HG03457 (cell line): Measurements from ENCODE around the gene MRGPRE.

Experiments used
- ATAC-seq: cut with Tn5 transposase; IDR thresholded peaks from one replicate; pipeline ENCODE4 v1.9.1; 2021; ENCODE audit warnings: moderate number of reproducible peaks; ENCODE audit not compliant: unreplicated experiment

MRGPRE gene

GRCh38 chr11:3181725-3182461, 50.3 kb downstream of the MRGPRE start:
- no peak for ATAC-seq

GRCh38 chr11:3180869-3181268, 51.3 kb downstream of the MRGPRE start:
- ATAC-seq = no peak

- ATAC-seq = no peak
Measured at GRCh38 chr11:3178349-3178748, 53.9 kb downstream of the MRGPRE start.

GRCh38 chr11:3177931-3178330, 54.3 kb downstream of the MRGPRE start:
- ATAC-seq = no peak
